Fibroblast of skin of abdomen (primary cell): ENCODE measurements around the gene IQSEC3.
"Not testable (repeated sequence)": the region's sequence is repeated elsewhere in the genome, so short reads cannot be mapped to it uniquely, and the experiment has no call there.

Experiments
- DNase-seq: peaks from one replicate; pipeline ENCODE4 v3.0.0-alpha.2; 2013

IQSEC3 gene

GRCh38 chr12:180445-180844 lies 113.9 kb downstream of the IQSEC3 start:
- DNase-seq, result no peak

GRCh38 chr12:181921-182320 lies 115.4 kb downstream of the IQSEC3 start:
- DNase-seq, result no peak

- peak; percentile 80 for DNase-seq
Observed at GRCh38 chr12:182381-182892, 115.9 kb downstream of the IQSEC3 start.

- DNase-seq, result no peak
Observed at GRCh38 chr12:184811-185575, 118.4 kb downstream of the IQSEC3 start.

GRCh38 chr12:185576-185955 lies 119.0 kb downstream of the IQSEC3 start:
- DNase-seq, result no peak

- DNase-seq, result no peak
Observed at GRCh38 chr12:186006-186625, 119.5 kb downstream of the IQSEC3 start.

GRCh38 chr12:187986-188909 lies 121.7 kb downstream of the IQSEC3 start:
- DNase-seq, result not testable (repeated sequence)

GRCh38 chr12:188910-189621 lies 122.5 kb downstream of the IQSEC3 start:
- DNase-seq, result peak; percentile 59

GRCh38 chr12:189622-189962 lies 123.0 kb downstream of the IQSEC3 start:
- DNase-seq, result no peak

GRCh38 chr12:190881-191280 lies 124.3 kb downstream of the IQSEC3 start:
- no peak for DNase-seq

GRCh38 chr12:191541-191940 lies 125.0 kb downstream of the IQSEC3 start:
- DNase-seq, result no peak

- no peak for DNase-seq
Observed at GRCh38 chr12:193261-193660, 126.7 kb downstream of the IQSEC3 start.

GRCh38 chr12:194276-194675 lies 127.7 kb downstream of the IQSEC3 start:
- DNase-seq, result no peak

- no peak for DNase-seq
Observed at GRCh38 chr12:195156-195555, 128.6 kb downstream of the IQSEC3 start.

GRCh38 chr12:195951-196350 lies 129.4 kb downstream of the IQSEC3 start:
- DNase-seq, result no peak

GRCh38 chr12:196436-196835 lies 129.9 kb downstream of the IQSEC3 start:
- no peak for DNase-seq

- no peak for DNase-seq
Observed at GRCh38 chr12:197347-197746, 130.8 kb downstream of the IQSEC3 start.

GRCh38 chr12:197911-198695 lies 131.5 kb downstream of the IQSEC3 start:
- no peak for DNase-seq

GRCh38 chr12:198705-199104 lies 132.1 kb downstream of the IQSEC3 start:
- no peak for DNase-seq

GRCh38 chr12:201361-201760 lies 134.8 kb downstream of the IQSEC3 start:
- no peak for DNase-seq

GRCh38 chr12:202081-202731 lies 135.6 kb downstream of the IQSEC3 start:
- no peak for DNase-seq
